GM12878 (cell line): ENCODE data around the gene GP2. TPM values are rescaled to one million over a fixed set of nuclear protein-coding genes. Genes with fewer than 3 reads are reported as not detected.

Experiments
- ATAC-seq: fragments of 200-7000 bp; cut with Tn5 transposase; 3 replicates; pipeline ENCODE4 v1.9.1; 2020; ENCODE audit warnings: mild to moderate bottlenecking, moderate library complexity
- BruUV-seq: library from RNA; stranded (reverse); fragments of 400-500 nt; replicated peaks from 2 replicates; lab custom pipeline; 2021; lab: Mats Ljungman, UMichigan
- CTCF ChIA-PET: fragments of 300-600 bp; sonication (Branson Sonifier 250); formaldehyde crosslinking; extraction: SDS; loops from one replicate; lab custom pipeline; 2021; ENCODE audit warnings: inconsistent platforms; lab: Yijun Ruan, JAX
- POLR2A ChIA-PET: fragments of 350-600 bp; formaldehyde crosslinking; extraction: SDS; loops from one replicate; lab custom pipeline; 2021; ENCODE audit warnings: inconsistent platforms; lab: Charles Lee
- RAD21 ChIA-PET: fragments of 300-600 bp; sonication (Branson Sonifier 250); formaldehyde crosslinking; loops from one replicate; lab custom pipeline; 2023; ENCODE audit warnings: antibody characterized with exemption; ENCODE audit not compliant: unreplicated experiment; lab: Charles Lee
- SMC1A ChIA-PET: fragments of 300-600 bp; sonication (Branson Sonifier 250); formaldehyde crosslinking; loops from one replicate; lab custom pipeline; 2023; ENCODE audit not compliant: unreplicated experiment, uncharacterized antibody; lab: Charles Lee
- DNase-seq: peaks from one replicate; pipeline ENCODE4 v3.0.0-alpha.2; 2011; ENCODE audit warnings: low read depth, low spot score
- FAIRE-seq: peaks from 3 replicates; lab custom pipeline; 2011; peaks lifted over from hg19 to GRCh38; lab: Jason Lieb, UNC
- H2AFZ ChIP-seq: 2 replicates; pipeline ENCODE4 v1.6.0; 2011; ENCODE audit warnings: low read depth, low read length, control low read depth; ENCODE audit not compliant: control insufficient read depth
- H3K27ac ChIP-seq: 2 replicates; pipeline ENCODE4 v1.5.1; 2011; ENCODE audit warnings: control low read depth; ENCODE audit not compliant: control insufficient read depth, insufficient read depth
- H3K27me3 ChIP-seq, 2 experiments: replicated peaks in 1 of 2; 2 replicates each; pipeline versions ENCODE4 v1.6.0 to v1.6.1; 2011; ENCODE audit warnings: low read length in 1 of 2; ENCODE audit not compliant: control insufficient read depth in 2 of 2, insufficient read depth in 2 of 2
- H3K36me3 ChIP-seq, 2 experiments: 2 replicates each; pipeline ENCODE4 v1.5.1; 2011; ENCODE audit warnings: low read length in 1 of 2; ENCODE audit not compliant: control insufficient read depth in 2 of 2, insufficient read depth in 2 of 2
- H3K4me1 ChIP-seq: 2 replicates; pipeline ENCODE4 v1.6.1; 2011; ENCODE audit warnings: mild to moderate bottlenecking, low read length, moderate library complexity, mixed read lengths; ENCODE audit not compliant: control insufficient read depth, insufficient read depth
- H3K4me2 ChIP-seq: 2 replicates; pipeline ENCODE4 v1.6.0; 2011; ENCODE audit warnings: control low read depth; ENCODE audit not compliant: control insufficient read depth, insufficient read depth
- H3K4me3 ChIP-seq: fragments of 200-600 bp; sonication (generic); 2 replicates; pipeline ENCODE4 v1.5.1; 2016
- H3K79me2 ChIP-seq: 2 replicates; pipeline ENCODE4 v1.6.0; 2011; ENCODE audit warnings: low read length; ENCODE audit not compliant: control insufficient read depth, insufficient read depth
- H3K9ac ChIP-seq: 2 replicates; pipeline ENCODE4 v1.8.0; 2011; ENCODE audit warnings: low read length, control low read depth, mixed read lengths; ENCODE audit not compliant: control insufficient read depth, insufficient read depth
- H3K9me3 ChIP-seq: replicated peaks from 3 replicates; pipeline ENCODE4 v1.5.1; 2011; ENCODE audit warnings: mild to moderate bottlenecking, low read length; ENCODE audit not compliant: control insufficient read depth, insufficient read depth
- H4K20me1 ChIP-seq: 2 replicates; pipeline ENCODE4 v1.6.0; 2011; ENCODE audit not compliant: control insufficient read depth, insufficient read depth
- CHD2 ChIP-seq: IDR thresholded peaks from 2 replicates; pipeline ENCODE4 v1.6.1; 2011; ENCODE audit warnings: low read depth, low read length, improper control_type of control experiment, borderline replicate concordance
- CTCF ChIP-seq, 3 experiments: IDR thresholded peaks in 2 of 3; conservative IDR thresholded peaks in 1 of 3; 2 replicates each; pipeline ENCODE4 v1.5.1; 2011; ENCODE audit warnings: low read depth in 3 of 3, low read length in 3 of 3, mild to moderate bottlenecking in 3 of 3, control low read depth in 2 of 3, moderate library complexity in 2 of 3, inconsistent platforms in 1 of 3, mixed read lengths in 1 of 3; ENCODE audit not compliant: control insufficient read depth in 2 of 3, insufficient read depth in 1 of 3; ENCODE audit errors: extremely low read depth in 1 of 3
- IRF4 ChIP-seq: IDR thresholded peaks from 2 replicates; pipeline ENCODE4 v1.6.1; 2011; ENCODE audit warnings: low read depth, low read length
- POLR2AphosphoS5 ChIP-seq: IDR thresholded peaks from 2 replicates; pipeline ENCODE4 v1.6.1; 2011; ENCODE audit warnings: mild to moderate bottlenecking, low read length, inconsistent platforms
- ZBED1 ChIP-seq: IDR thresholded peaks from 2 replicates; pipeline ENCODE4 v1.6.1; 2016; ENCODE audit warnings: borderline replicate concordance
- WGBS: methylation state at CpG from one replicate; pipeline ENCODE4 v1.1.6; 2016; ENCODE audit warnings: low lambda C conversion rate; ENCODE audit not compliant: insufficient replicate concordance, insufficient coverage; ENCODE audit errors: missing lambda C conversion rate; 5-methylcytosine and 5-hydroxymethylcytosine counted together
- in situ Hi-C: fragments of 300-500 bp; cut with MboI; formaldehyde crosslinking; loops from 9 replicates; pipeline ENCODE4 v1.14.3; 2018; ENCODE audit warnings: mixed read lengths
- intact Hi-C: fragments of 100-400 bp; cut with micrococcal nuclease; formaldehyde crosslinking; loops from one replicate; pipeline ENCODE4 v1.14.2; 2022; ENCODE audit not compliant: unreplicated experiment
- polyA plus RNA-seq, 11 experiments: library from polyadenylated mRNA; depleted of rRNA in 4 of 11; unstranded in 6 of 11; stranded (reverse) in 5 of 11; fragments of >200 nt; fragmentation: Nextera tagmentation in 4 of 11; fragmentation: Illumina TruSeq in 1 of 11; extraction: Ambion mirVana in 4 of 11; extraction: Trizol in 1 of 11; gene quantifications; 1 replicate in 1 of 11; 2 replicates in 10 of 11; pipeline versions ENCODE4 v1.2.1 to v1.2.3, GENCODE V29; 2011 to 2016; ENCODE audit warnings: inconsistent platforms in 2 of 11, missing spikeins in 2 of 11, low read depth in 1 of 11
- total RNA-seq, 4 experiments: library from RNA; depleted of rRNA in 3 of 4; stranded (reverse); fragments of >200 nt in 3 of 4; fragmentation: Illumina TruSeq in 1 of 4; extraction: Trizol in 1 of 4; gene quantifications; 2 replicates each; pipeline versions ENCODE4 v1.2.1 to v1.2.3, GENCODE V29; 2013 to 2021
- TF ChIP-seq, protein P1 (sequence below): fragments of 450-650 bp; formaldehyde crosslinking; IDR thresholded peaks from 2 replicates; pipeline ENCODE4 v1.4.0; 2020; ENCODE audit warnings: mild to moderate bottlenecking, moderate library complexity

The GP2 gene
- total and polyA plus RNA-seq, 10 of the 15 experiments (the other 5 are each of a cell fraction or from before 2014, with no cell fraction given): 6.9 TPM; not detected in 9

GRCh38 chr16:20359997-20360396, 32.7 kb upstream of the GP2 start:
- no peak overlapping the region for H3K4me2 ChIP-seq
- H2AFZ ChIP-seq: no peak overlapping the region
- H3K4me3 ChIP-seq: no peak overlapping the region
- no peaks in the 10 kb centered on the region for H3K79me2 ChIP-seq
- ChIA-PET POLR2A (no interaction called here), SMC1A (interaction anchor here (1.6 kb wide), 1 partner anchor 452 kb away, joined by 4 read pairs; no protein-coding TSS in a partner anchor), CTCF (interaction anchor here (1.0 to 1.8 kb wide), 2 partner anchors 23 to 25 kb away, joined by 3 to 5 read pairs; no protein-coding TSS in a partner anchor), RAD21 (no interaction called here)
- in situ Hi-C loops: loop anchor here (25.0 kb wide), 1 partner anchor 1323 kb away; no protein-coding TSS in a partner anchor
- DNase-seq: no peak
- no peaks in the 10 kb centered on the region for H4K20me1 ChIP-seq
- 8% methylated on average over 2 of the region's 2 CpGs for WGBS
- H3K9ac ChIP-seq: no peak overlapping the region
- no peaks in the 10 kb centered on the region for H3K36me3 ChIP-seq
- FAIRE-seq: no peak
- no peaks in the 10 kb centered on the region for H3K9me3 ChIP-seq
- H3K27ac ChIP-seq: no peak overlapping the region
- intact Hi-C loops: no loop called here
- TF ChIP-seq ZBED1: no peak
- TF ChIP-seq CHD2: no peak
- no peak for TF ChIP-seq POLR2AphosphoS5
- TF ChIP-seq IRF4: no peak
- TF ChIP-seq, protein P1, sequence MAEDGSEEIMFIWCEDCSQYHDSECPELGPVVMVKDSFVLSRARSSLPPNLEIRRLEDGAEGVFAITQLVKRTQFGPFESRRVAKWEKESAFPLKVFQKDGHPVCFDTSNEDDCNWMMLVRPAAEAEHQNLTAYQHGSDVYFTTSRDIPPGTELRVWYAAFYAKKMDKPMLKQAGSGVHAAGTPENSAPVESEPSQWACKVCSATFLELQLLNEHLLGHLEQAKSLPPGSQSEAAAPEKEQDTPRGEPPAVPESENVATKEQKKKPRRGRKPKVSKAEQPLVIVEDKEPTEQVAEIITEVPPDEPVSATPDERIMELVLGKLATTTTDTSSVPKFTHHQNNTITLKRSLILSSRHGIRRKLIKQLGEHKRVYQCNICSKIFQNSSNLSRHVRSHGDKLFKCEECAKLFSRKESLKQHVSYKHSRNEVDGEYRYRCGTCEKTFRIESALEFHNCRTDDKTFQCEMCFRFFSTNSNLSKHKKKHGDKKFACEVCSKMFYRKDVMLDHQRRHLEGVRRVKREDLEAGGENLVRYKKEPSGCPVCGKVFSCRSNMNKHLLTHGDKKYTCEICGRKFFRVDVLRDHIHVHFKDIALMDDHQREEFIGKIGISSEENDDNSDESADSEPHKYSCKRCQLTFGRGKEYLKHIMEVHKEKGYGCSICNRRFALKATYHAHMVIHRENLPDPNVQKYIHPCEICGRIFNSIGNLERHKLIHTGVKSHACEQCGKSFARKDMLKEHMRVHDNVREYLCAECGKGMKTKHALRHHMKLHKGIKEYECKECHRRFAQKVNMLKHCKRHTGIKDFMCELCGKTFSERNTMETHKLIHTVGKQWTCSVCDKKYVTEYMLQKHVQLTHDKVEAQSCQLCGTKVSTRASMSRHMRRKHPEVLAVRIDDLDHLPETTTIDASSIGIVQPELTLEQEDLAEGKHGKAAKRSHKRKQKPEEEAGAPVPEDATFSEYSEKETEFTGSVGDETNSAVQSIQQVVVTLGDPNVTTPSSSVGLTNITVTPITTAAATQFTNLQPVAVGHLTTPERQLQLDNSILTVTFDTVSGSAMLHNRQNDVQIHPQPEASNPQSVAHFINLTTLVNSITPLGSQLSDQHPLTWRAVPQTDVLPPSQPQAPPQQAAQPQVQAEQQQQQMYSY: no peak
- TF ChIP-seq CTCF (IDR thresholded peaks at IDR 0.05 in 2 of 3, conservative IDR thresholded peaks at IDR 0.05 in 1 of 3; ENCODE audit: control insufficient read depth in 2 of 3, extremely low read depth in 1 of 3, insufficient read depth in 1 of 3, low read depth in 3 of 3, low read length in 3 of 3): peak in 2 of 3 experiments; percentile 18 to 28; a peak in 2 of 6 replicates
- no TSS peak for BruUV-seq
- ATAC-seq: no peak
- H3K4me1 ChIP-seq: no peaks in the 10 kb centered on the region
- H3K27me3 ChIP-seq: no peaks in the 10 kb centered on the region; a peak in 1 of 4 replicates
